ENCODE results near the gene COL5A3. TPM values are rescaled to one million over a fixed set of nuclear protein-coding genes. Genes with fewer than 3 reads are reported as not detected.

COL5A3 gene
- polyA plus RNA-seq, 1 of the 3 experiments (the other 2 are of a cell fraction): under 0.01 TPM

- Histone ChIP-seq H4K20me1 (ENCODE audit: insufficient read depth) (no peaks in the 10 kb centered on the region), H3K4me3 (ENCODE audit: low read depth in 2 of 2, low read length in 1 of 2) (no peak overlapping the region), H3K4me2 (no peak overlapping the region), H3K27ac (ENCODE audit: low read depth in 2 of 2, low read length in 1 of 2) (no peak overlapping the region), H3K79me2 (ENCODE audit: insufficient read depth) (no peaks in the 10 kb centered on the region), H3K9ac (no peak overlapping the region), H3K9me3 (no peaks in the 10 kb centered on the region), H3F3A (replicated peaks; ENCODE audit: insufficient read depth) (peaks cover 4% of the 10 kb centered on the region), H3K9me2 (no peaks in the 10 kb centered on the region), H3K4me1 (ENCODE audit: control insufficient read depth in 1 of 2, insufficient read depth in 2 of 2, low read depth in 1 of 2, low read length in 1 of 2) (no peaks in the 10 kb centered on the region), H3K27me3 (ENCODE audit: insufficient read depth) (peaks cover 59% of the 10 kb centered on the region), H2AFZ (ENCODE audit: low read depth) (no peak overlapping the region), H3K36me3 (replicated peaks in 1 of 2; ENCODE audit: control insufficient read depth in 1 of 2, insufficient read depth in 2 of 2, low read length in 1 of 2) (no peaks in the 10 kb centered on the region)
- ChIA-PET CTCF (no interaction called here), POLR2A (no interaction called here)
- DNase-seq: no peak
- TF ChIP-seq FOSL2 (IDR thresholded peaks at IDR 0.05; ENCODE audit: borderline replicate concordance, low read depth) (no peak), SMC3 (IDR thresholded peaks at IDR 0.05; ENCODE audit: low read depth, low read length) (no peak), JUND (IDR thresholded peaks at IDR 0.05) (no peak), MEF2A (IDR thresholded peaks at IDR 0.05; ENCODE audit: borderline replicate concordance, low read depth) (no peak), EZH2phosphoT487 (IDR thresholded peaks at IDR 0.05; ENCODE audit: borderline replicate concordance, low read depth) (no peak), RFX5 (IDR thresholded peaks at IDR 0.05; ENCODE audit: low read length) (no peak), ZBTB33 (IDR thresholded peaks at IDR 0.05; ENCODE audit: borderline replicate concordance, low read depth) (no peak), POLR2AphosphoS5 (IDR thresholded peaks at IDR 0.05; ENCODE audit: low read depth, low read length) (no peak), USF1 (IDR thresholded peaks at IDR 0.05; ENCODE audit: borderline replicate concordance, low read depth) (no peak), FOXJ3 (CRISPR knock-in tag; IDR thresholded peaks at IDR 0.05) (no peak), MXI1 (IDR thresholded peaks at IDR 0.05; ENCODE audit: low read depth, low read length) (no peak), TAF1 (IDR thresholded peaks at IDR 0.05; ENCODE audit: borderline replicate concordance, low read depth, low read length) (no peak), GATA2 (CRISPR knock-in tag; IDR thresholded peaks at IDR 0.05) (no peak), USF2 (IDR thresholded peaks at IDR 0.05; ENCODE audit: borderline replicate concordance, low read depth, low read length) (no peak), ELF1 (IDR thresholded peaks at IDR 0.05) (no peak), IRF3 (IDR thresholded peaks at IDR 0.05; ENCODE audit: low read depth, low read length) (no peak), GABPA (IDR thresholded peaks at IDR 0.05; ENCODE audit: low read depth) (no peak), RAD21 (IDR thresholded peaks at IDR 0.05; ENCODE audit: low read length) (no peak), YY1 (IDR thresholded peaks at IDR 0.05; ENCODE audit: low read depth) (no peak), REST (IDR thresholded peaks at IDR 0.05; ENCODE audit: low read depth, low read length) (no peak)
- WGBS (ENCODE audit: low lambda C conversion rate): 7% methylated on average over 7 of the region's 7 CpGs
Measured at GRCh38 chr19:9962623-9963290, 47.5 kb downstream of the COL5A3 start.

Data from SK-N-SH (cell line).